PC-3 (cell line): Measurements from ENCODE around the gene DIP2B. TPM values are rescaled to one million over a fixed set of nuclear protein-coding genes. Genes with fewer than 3 reads are reported as not detected.

Experiments
- ATAC-seq: fragments of 200-7000 bp; cut with Tn5 transposase; 2 replicates; pipeline ENCODE4 v1.9.1; 2020; ENCODE audit warnings: mild to moderate bottlenecking, moderate library complexity
- BruUV-seq: library from RNA; stranded (reverse); fragments of 400-500 nt; replicated peaks from 2 replicates; lab custom pipeline; 2021; lab: Mats Ljungman, UMichigan
- CTCF ChIA-PET: fragments of 300-600 bp; sonication (Branson Sonifier 250); formaldehyde crosslinking; loops from one replicate; lab custom pipeline; 2022; ENCODE audit warnings: antibody characterized with exemption; lab: Charles Lee
- POLR2A ChIA-PET: fragments of 300-600 bp; sonication (Branson Sonifier 250); formaldehyde crosslinking; loops from one replicate; lab custom pipeline; 2022; ENCODE audit warnings: antibody characterized with exemption; ENCODE audit not compliant: unreplicated experiment; lab: Charles Lee
- DNase-seq: peaks from one replicate; pipeline ENCODE4 v3.0.0-alpha.2; 2015
- H2AFZ ChIP-seq: fragments of 300-600 bp; sonication (generic); 2 replicates; pipeline ENCODE4 v1.6.0; 2016; ENCODE audit warnings: antibody characterized with exemption, low read length
- H3F3A ChIP-seq: fragments of 300-600 bp; sonication (generic); one replicate; pipeline ENCODE4 v1.6.0; 2017; ENCODE audit warnings: antibody characterized with exemption, low read length, control low read depth, mild to moderate bottlenecking; ENCODE audit not compliant: unreplicated experiment
- H3K27ac ChIP-seq: fragments of 300-600 bp; sonication (generic); 2 replicates; pipeline ENCODE4 v1.5.1; 2016; ENCODE audit warnings: mild to moderate bottlenecking, low read length
- H3K27me3 ChIP-seq: fragments of 300-600 bp; sonication (generic); 2 replicates; pipeline ENCODE4 v1.6.1; 2016; ENCODE audit warnings: low read length, mixed read lengths
- H3K36me3 ChIP-seq: fragments of 300-600 bp; sonication (generic); 2 replicates; pipeline ENCODE4 v1.6.1; 2016; ENCODE audit warnings: low read depth, mixed run types, low read length, mixed read lengths
- H3K4me1 ChIP-seq: fragments of 300-600 bp; sonication (generic); 2 replicates; pipeline ENCODE4 v1.5.1; 2016; ENCODE audit warnings: low read length; ENCODE audit not compliant: insufficient read depth
- H3K4me2 ChIP-seq: fragments of 300-600 bp; sonication (generic); 2 replicates; pipeline ENCODE4 v1.6.0; 2016; ENCODE audit warnings: low read length
- H3K4me3 ChIP-seq: fragments of 300-600 bp; sonication (generic); 2 replicates; pipeline ENCODE4 v1.5.1; 2016; ENCODE audit warnings: mild to moderate bottlenecking, low read length, mixed read lengths
- H3K79me2 ChIP-seq: fragments of 300-600 bp; sonication (generic); 2 replicates; pipeline ENCODE4 v1.6.1; 2017; ENCODE audit warnings: low read length, mixed read lengths
- H3K9ac ChIP-seq: fragments of 300-600 bp; sonication (generic); 2 replicates; pipeline ENCODE4 v1.6.0; 2016; ENCODE audit warnings: mild to moderate bottlenecking, low read length
- H3K9me2 ChIP-seq: fragments of 300-600 bp; sonication (generic); replicated peaks from 2 replicates; pipeline ENCODE4 v1.6.1; 2016; ENCODE audit warnings: mixed run types, low read length, mixed read lengths
- H3K9me3 ChIP-seq: fragments of 300-600 bp; sonication (generic); 2 replicates; pipeline ENCODE4 v1.6.1; 2016; ENCODE audit warnings: low read length, mixed read lengths
- H4K20me1 ChIP-seq: fragments of 300-600 bp; sonication (generic); 2 replicates; pipeline ENCODE4 v1.6.1; 2016; ENCODE audit warnings: low read length, mixed read lengths
- EZH2 ChIP-seq: fragments of 300-600 bp; sonication (generic); IDR thresholded peaks from one replicate; pipeline ENCODE4 v1.6.1; 2017; ENCODE audit warnings: antibody characterized with exemption, mild to moderate bottlenecking, low read length; ENCODE audit not compliant: unreplicated experiment
- EZH2phosphoT487 ChIP-seq: fragments of 300-600 bp; sonication (generic); IDR thresholded peaks from 2 replicates; pipeline ENCODE4 v1.6.1; 2018; ENCODE audit warnings: mild to moderate bottlenecking, antibody characterized with exemption, low read length, borderline replicate concordance
- intact Hi-C: fragments of 100-400 bp; cut with micrococcal nuclease; formaldehyde crosslinking; loops from 2 replicates; pipeline ENCODE4 v1.9.0; 2023
- total RNA-seq: library from RNA; depleted of rRNA; stranded (reverse); fragments of >200 nt; gene quantifications from 2 replicates; pipeline ENCODE4 v1.2.3, GENCODE V29; 2014
- TF ChIP-seq, protein P1 (sequence below): fragments of 300-600 bp; sonication (generic); conservative IDR thresholded peaks from 2 replicates; pipeline ENCODE4 v1.5.1; 2017; ENCODE audit warnings: antibody characterized with exemption, low read depth, mild to moderate bottlenecking, low read length

Gene DIP2B
- total RNA-seq, 1 experiment from 2014 or later, result 36.3 TPM

DNA sequence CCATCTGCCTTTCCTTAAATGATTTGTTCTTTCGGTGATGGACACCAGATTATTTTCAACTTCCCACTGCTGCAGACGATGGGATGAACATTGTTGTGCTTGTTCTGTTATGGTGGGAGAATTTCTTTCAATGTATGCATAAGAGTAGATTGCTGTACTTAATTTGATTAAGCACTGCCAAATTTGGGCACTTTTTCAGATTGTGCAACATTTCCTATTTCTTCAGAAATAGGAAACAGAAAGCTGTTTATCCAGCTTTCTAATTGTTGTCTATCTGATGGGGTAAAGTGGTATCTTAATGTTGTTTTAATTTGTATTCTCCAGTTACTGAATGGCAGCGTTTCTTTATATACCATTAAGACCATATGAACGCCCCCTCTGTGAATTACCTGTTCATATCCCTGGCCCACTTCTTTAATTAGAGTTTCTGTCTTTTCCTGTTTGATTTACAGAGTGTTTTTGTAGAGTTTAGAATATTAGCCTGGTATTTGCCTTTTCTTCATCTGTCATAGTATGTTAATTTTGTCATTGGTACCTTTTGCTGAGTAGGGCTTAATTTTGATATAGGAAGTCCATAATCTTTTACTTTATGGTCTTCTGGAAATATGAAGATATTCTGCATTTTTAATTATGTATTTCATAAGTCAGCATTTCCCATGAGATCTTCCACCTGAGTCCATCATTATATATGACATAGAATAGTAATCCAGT, 59.6 kb downstream of the DIP2B start:
- DNase-seq (no peak), ATAC-seq (no peak)
- no peaks in the 10 kb centered on the region for H3K9me3 ChIP-seq
- no peak overlapping the region for H2AFZ ChIP-seq
- no peaks in the 10 kb centered on the region for H3K36me3 ChIP-seq
- H3K4me1 ChIP-seq, result peaks cover 5% of the 10 kb centered on the region; the same call in 1 of the 2 replicates
- no peaks in the 10 kb centered on the region for H3K9me2 ChIP-seq
- H3K27ac ChIP-seq, result no peak overlapping the region
- H3K27me3 ChIP-seq, result no peaks in the 10 kb centered on the region
- no TSS peak for BruUV-seq
- H4K20me1 ChIP-seq, result no peaks in the 10 kb centered on the region
- H3K4me2 ChIP-seq, result no peak overlapping the region
- H3K79me2 ChIP-seq, result peaks cover 91% of the 10 kb centered on the region
- H3K9ac ChIP-seq, result no peak overlapping the region
- ChIA-PET POLR2A (no interaction called here), CTCF (no interaction called here)
- H3F3A ChIP-seq, result no peaks in the 10 kb centered on the region
- no peak for TF ChIP-seq EZH2
- no peak for TF ChIP-seq EZH2phosphoT487
- TF ChIP-seq, protein P1, sequence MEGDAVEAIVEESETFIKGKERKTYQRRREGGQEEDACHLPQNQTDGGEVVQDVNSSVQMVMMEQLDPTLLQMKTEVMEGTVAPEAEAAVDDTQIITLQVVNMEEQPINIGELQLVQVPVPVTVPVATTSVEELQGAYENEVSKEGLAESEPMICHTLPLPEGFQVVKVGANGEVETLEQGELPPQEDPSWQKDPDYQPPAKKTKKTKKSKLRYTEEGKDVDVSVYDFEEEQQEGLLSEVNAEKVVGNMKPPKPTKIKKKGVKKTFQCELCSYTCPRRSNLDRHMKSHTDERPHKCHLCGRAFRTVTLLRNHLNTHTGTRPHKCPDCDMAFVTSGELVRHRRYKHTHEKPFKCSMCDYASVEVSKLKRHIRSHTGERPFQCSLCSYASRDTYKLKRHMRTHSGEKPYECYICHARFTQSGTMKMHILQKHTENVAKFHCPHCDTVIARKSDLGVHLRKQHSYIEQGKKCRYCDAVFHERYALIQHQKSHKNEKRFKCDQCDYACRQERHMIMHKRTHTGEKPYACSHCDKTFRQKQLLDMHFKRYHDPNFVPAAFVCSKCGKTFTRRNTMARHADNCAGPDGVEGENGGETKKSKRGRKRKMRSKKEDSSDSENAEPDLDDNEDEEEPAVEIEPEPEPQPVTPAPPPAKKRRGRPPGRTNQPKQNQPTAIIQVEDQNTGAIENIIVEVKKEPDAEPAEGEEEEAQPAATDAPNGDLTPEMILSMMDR, result no peak
- no peak overlapping the region for H3K4me3 ChIP-seq
- intact Hi-C loops, result no loop called here

DNA sequence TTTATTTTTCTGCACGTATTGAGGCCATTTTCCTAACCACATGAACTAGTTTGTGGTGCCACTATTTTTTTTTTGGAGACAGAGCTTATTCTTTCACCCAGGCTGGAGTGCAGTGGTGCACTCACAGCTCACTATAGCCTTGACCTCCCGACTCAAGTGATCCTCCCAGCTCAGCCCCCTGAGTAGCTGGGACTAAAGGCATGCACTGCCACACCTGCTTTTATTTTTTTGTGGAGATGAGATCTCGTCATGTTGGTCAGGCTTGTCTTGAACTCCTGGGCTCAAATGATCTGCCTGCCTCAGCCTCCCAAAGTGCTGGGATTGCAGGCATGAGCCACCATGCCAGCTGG, 60.1 kb downstream of the DIP2B start:
- Histone ChIP-seq H3K27ac (no peak overlapping the region), H3F3A (no peaks in the 10 kb centered on the region), H3K27me3 (no peaks in the 10 kb centered on the region), H3K79me2 (peaks cover 90% of the 10 kb centered on the region), H3K4me1 (peaks cover 5% of the 10 kb centered on the region; the same call in 1 of the 2 replicates), H3K9me2 (no peaks in the 10 kb centered on the region), H3K36me3 (no peaks in the 10 kb centered on the region), H4K20me1 (no peaks in the 10 kb centered on the region), H3K4me2 (no peak overlapping the region), H3K9ac (no peak overlapping the region), H3K9me3 (no peaks in the 10 kb centered on the region), H2AFZ (no peak overlapping the region), H3K4me3 (no peak overlapping the region)
- DNase-seq (no peak), ATAC-seq (no peak)
- TF ChIP-seq EZH2phosphoT487, result no peak
- TF ChIP-seq, protein P1, result no peak
- TF ChIP-seq EZH2, result no peak
- intact Hi-C loops, result no loop called here
- ChIA-PET CTCF (no interaction called here), POLR2A (interaction anchor here (0.6 kb wide), 1 partner anchor 81 kb away, joined by 4 read pairs; no protein-coding TSS in a partner anchor)
- no TSS peak for BruUV-seq

DNA sequence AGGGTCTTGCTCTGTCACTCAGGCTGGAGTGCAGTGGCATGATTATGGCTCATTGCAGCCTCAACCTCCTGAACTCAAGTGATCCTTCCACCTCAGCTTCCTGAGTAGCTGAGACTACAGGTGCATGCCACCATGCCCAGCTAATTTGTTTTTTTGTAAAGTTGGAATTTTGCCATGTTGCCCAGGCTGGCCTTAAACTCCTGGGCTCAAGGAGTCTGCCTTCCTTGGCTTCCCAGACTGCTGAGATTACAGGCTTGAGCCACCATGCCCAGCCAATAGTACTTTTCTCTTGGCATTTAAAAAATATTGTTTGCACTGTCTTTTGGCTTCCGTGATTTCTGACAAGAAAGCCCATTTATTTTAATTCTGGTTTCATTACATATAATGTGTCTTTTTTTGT, 61.3 kb downstream of the DIP2B start:
- POLR2A ChIA-PET, result no interaction called here
- Histone ChIP-seq H3K36me3 (no peaks in the 10 kb centered on the region), H3K27ac (no peak overlapping the region), H2AFZ (no peak overlapping the region), H3K4me2 (no peak overlapping the region), H4K20me1 (no peaks in the 10 kb centered on the region), H3K9me3 (no peaks in the 10 kb centered on the region), H3K27me3 (no peaks in the 10 kb centered on the region), H3K4me3 (no peak overlapping the region), H3K9me2 (no peaks in the 10 kb centered on the region), H3K4me1 (peaks cover 5% of the 10 kb centered on the region; the same call in 1 of the 2 replicates), H3F3A (no peaks in the 10 kb centered on the region), H3K79me2 (peaks cover 98% of the 10 kb centered on the region), H3K9ac (no peak overlapping the region)
- intact Hi-C loops, result no loop called here
- ATAC-seq, result no peak
- no TSS peak for BruUV-seq
- TF ChIP-seq, protein P1, result no peak
- TF ChIP-seq EZH2phosphoT487 (no peak), EZH2 (no peak)
- DNase-seq, result no peak
- CTCF ChIA-PET, result no interaction called here
